OCI-M1 (cell line): ENCODE data around the gene RAI14.
A peak's percentile ranks its signal among the peaks of the same experiment; 100 is the strongest.
"Not testable (repeated sequence)": the region's sequence is repeated elsewhere in the genome, so short reads cannot be mapped to it uniquely, and the experiment has no call there.

Experiments
- DNase-seq: peaks from one replicate; lab custom pipeline; 2025; lab: John Stamatoyannopoulos, UW

RAI14 gene

DNA sequence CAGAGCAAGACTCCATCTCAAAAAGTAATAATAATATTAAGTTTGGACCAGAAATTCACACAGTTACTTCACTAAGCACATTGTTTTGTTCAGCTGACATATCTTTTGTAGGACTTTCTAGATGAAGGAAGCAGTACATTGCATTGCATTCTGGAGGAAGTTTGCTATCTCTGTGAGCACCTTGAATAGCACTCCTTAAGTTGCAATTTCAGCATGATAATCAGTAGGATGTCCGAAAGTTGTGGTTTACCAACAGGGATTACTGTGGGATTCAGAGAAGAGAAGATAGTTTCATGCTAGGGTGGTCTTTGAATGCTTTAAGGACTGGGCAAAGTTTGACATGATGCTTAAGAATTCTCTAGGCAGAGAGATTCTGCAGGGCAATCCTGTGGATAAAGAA lies 164.5 kb downstream of the RAI14 start:
- peak; percentile 72 for DNase-seq

DNA sequence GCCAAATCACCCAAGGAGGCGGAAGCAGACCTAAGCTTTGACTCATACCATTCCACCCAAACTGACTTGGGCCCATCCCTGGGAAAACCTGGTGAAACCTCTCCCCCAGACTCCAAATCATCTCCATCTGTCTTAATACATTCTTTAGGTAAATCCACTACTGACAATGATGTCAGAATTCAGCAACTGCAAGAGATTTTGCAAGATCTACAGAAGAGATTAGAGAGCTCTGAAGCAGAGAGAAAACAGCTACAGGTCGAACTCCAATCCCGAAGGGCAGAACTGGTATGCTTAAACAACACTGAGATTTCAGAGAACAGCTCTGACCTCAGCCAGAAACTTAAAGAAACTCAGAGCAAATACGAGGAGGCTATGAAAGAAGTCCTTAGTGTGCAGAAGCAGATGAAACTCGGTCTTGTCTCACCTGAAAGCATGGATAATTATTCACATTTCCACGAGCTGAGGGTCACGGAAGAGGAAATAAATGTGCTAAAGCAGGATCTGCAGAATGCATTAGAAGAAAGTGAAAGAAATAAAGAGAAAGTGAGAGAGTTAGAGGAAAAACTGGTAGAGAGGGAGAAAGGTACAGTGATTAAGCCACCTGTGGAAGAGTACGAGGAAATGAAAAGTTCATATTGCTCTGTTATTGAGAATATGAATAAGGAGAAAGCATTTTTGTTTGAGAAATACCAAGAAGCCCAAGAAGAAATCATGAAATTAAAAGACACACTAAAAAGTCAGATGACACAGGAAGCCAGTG lies 167.0 kb downstream of the RAI14 start:
- DNase-seq, result no peak

DNA sequence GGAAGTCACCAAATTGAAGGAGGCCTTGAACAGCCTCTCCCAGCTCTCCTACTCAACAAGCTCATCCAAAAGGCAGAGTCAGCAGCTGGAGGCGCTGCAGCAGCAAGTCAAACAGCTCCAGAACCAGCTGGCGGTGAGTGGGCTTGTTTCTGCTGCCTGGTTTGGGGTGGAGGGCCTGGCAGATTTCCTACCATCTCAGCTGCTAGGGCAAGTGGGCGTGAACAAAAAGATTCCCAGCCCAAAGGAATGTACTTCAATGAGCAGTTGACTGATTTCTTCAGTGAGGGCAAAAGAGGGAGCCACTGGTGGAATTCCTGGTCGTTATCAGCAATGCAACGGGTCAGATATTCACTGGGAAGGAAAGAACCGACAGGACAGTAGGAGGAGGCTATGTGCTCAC lies 170.2 kb downstream of the RAI14 start:
- no peak for DNase-seq

DNA sequence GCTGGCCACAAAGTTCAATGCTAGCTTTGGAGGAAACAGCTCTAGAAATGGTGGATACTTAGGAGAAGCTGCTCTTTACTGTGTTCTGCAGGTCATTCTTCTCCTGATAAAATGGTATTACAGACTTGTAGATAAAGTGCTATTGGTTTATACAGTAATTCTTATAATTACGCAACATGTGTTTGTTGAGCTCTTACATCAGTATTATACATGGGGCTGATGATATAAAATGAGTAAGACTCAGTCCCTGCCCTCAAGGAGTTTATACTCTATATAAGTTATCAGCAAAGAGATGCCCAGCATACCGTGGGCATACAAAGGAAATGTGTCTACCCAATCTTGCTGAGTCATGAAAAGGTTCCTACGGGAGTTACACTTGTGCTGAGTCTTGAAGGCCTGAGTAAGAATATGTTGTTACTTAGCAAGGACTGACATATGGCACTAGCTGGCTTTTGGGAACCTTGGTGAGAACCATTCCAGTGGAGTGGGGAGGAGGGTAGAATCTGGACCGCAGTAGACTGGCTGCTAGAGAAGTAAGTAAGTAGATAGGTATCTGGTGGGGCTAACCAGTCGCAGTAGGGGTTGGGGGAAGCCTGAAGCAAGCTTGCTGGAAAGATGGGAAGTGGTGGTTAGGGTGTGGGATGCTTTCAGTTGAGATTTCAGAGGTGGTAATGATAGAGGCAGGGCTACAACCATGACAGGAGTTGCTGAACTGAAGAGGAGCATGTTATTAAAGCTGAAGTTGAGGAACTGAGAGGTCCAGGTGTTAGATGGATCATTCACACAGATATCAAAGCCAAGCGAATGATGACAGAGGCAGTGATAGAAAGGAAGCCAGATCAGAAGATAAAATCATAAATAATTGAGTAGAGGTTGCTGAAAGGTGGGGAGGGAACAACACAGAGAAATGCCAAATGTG lies 171.7 kb downstream of the RAI14 start:
- DNase-seq, result no peak

DNA sequence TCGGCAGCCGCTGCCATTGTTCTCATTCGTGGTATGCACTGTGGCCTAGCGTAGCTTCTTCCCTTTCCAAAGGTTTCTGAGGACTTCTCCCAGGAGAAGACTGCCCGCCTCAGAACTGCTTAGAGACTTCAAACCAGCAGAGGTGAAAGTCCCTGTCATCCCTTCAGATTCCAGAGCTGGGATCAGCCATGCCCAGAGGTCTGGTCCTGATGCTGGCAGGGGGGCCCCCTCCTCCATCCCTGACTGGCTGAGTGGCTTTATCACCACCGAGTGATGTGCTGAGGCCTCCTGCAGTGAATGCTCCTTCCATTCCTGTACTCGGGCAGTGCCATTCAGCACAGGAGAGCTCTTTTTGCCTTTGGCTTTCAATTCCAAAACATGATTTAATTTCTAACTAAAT lies 174.7 kb downstream of the RAI14 start:
- not testable (repeated sequence) for DNase-seq

DNA sequence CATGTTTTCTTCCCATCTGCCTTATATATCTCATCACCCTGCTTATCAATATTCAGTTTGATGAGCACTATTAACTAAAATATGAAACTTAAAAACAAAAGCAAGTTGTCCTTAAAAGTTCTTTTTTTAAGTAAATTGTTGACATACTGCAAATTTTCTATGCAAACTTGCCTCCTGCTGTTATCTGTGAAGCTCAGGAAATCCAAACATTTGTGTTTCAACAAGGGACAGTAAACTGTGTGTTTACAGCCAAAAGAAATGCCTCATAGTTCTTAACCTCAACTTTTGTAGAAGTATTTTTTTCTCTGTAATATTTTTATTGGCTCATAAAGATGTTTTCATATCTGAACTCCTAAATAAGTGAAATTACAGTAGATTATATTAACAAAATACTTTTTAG lies 175.2 kb downstream of the RAI14 start:
- no peak for DNase-seq

DNA sequence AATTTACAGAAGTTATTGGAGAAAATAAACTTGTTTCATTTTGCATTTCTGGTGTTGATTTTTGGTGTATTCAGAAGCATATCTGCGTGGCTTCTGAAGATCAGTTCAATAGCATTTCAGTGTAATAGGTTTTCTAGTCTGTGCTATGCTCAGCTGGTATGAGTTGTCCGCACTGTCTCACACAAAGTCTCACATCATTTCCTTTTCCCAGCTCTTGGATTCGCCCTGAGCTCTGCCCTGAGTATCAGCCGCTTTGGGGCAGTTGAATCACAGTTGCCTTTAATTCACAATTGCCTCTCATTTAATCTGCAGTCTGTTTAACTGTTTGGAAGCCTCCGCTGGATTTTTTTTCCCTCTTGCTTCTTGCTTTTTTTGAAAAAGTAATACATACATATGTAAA lies 176.4 kb downstream of the RAI14 start:
- DNase-seq, result no peak

DNA sequence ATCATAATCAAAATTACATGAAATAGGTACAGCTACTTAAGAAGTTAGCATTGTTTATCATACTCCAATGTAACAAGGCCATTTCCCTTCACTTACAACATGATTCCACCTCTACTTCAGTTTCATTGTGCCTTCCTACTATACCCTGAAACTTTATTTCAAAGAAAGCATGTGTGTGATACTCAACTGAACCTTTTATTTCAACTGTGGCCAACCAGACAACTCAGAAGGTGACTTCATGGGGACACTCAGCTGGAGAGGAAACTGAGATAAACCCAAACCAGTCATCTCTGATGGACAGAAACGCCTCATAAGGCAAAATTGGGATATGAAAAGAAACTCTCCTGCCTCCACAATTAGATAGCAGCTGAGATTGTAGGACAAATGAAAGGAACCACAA lies 177.0 kb downstream of the RAI14 start:
- DNase-seq, result no peak

DNA sequence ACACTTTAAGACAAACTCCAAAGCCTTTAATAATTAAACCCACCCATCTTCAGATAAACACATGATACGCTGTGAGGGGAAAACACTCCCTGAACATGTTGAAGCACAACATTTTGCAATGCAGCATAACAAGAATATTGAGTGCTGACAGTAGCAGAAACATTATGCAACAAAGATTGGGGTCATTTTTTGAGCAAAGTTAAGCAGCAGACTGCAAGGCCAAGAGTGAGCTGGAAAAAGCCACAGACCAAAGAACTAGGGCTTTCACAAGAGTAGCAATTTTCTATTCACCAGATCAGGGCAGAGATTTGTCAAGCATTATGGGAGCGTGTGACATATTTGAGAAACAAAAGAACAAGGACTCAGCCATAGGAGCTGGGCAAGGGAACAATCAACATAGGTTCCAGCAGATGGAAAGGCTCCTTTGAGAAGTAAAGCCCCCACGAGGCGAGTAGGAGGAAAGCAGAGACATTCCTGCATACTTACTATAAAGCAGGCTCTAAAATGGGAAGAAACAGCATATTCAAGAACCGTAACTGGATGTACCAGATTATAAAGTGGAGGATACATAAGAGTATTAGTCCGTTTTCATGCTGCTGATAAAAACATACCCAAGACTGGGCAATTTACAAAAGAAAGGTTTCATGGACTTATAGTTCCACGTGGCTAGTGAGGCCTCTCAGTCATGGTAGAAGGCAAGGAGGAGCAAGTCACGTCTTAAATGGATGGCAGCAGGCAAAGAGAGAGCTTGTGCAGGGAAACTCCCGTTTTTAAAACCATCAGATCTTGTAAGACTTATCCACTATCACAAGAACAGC lies 178.1 kb downstream of the RAI14 start:
- DNase-seq, result no peak

DNA sequence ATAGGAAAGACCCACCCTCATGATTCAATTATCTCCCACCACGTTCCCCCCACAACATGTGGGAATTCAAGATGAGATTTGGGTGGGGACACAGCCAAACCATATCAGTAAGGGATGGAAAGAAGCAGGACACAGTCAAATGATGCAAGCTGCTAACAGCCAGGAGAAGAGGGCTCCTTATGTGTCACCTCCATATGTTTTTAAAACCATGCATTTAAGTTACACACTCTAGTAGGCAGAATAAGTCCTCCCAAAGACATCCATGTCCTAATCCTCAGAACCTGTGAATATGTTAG lies 178.6 kb downstream of the RAI14 start:
- DNase-seq, result no peak

DNA sequence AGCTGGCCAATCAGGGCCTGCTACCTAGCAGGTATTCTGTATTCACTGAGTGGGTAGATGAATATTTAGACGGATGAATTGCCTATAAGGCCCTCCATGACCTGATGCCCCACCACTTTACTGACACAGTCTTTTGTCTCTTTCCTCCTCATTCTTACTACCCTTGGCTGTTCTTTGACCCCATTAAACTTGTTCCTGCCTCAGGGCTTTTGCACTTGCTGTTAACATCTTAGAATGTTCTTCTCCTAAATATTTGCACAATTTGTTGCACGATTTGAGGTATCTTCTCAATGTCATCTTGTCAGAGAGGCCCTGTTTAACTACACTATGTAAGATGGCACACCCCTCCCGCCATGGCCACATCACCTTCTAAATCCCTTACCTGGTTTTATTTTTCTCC lies 179.5 kb downstream of the RAI14 start:
- DNase-seq, result no peak

DNA sequence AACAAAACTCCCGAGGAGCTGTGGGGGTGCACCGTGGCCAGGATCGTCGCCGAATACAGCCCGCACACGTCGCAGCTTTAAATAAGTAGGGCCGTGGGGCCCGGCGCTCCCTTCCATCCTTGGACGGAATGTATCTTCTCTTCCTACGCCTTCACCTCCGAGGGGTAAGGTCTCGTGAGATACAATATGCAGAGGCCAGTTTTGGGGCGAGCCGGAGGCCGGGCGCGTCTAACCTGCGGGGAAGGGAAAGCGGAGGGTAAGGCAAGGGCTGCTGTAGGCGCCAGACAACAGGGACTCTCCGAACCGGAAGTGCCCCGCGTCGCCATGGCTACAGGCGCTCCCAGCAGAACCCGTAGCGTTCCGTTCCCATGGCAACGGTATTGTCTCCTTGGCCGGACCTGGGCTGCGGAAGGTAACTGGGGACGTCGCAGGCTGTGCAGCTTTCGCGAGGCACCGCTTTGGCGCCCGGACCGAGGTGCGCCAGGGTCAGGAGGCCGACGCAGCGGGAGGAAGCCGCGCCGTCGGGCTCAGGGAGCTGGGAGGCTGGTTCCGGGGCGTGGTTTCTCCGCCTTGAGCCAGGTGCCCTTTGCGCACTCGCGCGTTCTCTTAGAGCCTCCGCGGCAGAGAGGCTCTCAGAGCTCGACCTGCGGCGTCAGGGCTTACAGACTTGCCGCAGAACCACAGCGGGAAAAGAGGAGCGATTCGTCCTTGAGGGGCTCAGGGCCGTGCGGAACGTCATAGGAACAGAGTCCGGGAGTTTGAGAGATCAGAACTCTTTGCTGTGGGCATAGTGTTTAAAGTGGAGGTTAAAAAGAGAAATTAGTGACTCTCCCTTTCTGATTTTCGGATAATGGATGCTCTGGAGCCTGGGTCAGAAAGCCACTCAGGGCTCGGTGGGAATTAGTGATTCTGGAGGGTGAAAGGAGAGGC lies 182.9 kb downstream of the RAI14 start, which contains the start of gene TTC23L:
Gene TTC23L (plus strand): TSS at position 380 of the 930 bp plus-strand sequence. CDS start 1,508 bp downstream, outside the sequence.
- peak; percentile 76 for DNase-seq

DNA sequence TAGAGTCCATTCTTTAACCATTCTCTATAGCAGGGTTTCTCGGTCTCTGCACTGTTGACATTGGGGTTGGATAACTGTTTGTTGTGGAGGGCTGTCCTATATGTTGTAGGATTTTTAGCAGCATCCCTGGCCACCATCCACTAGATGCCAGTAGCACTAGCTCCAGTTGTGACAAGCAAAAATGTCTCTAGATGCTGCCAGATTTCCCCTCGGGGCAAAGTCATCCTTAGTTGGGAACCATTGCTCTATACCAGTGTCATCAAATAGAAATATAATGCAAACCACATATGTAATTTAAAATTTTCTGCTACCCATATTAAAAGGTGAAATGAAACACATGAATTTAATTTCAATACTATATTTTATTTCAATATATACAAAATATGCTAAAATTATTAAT lies 185.7 kb downstream of the RAI14 start:
- DNase-seq, result no peak

DNA sequence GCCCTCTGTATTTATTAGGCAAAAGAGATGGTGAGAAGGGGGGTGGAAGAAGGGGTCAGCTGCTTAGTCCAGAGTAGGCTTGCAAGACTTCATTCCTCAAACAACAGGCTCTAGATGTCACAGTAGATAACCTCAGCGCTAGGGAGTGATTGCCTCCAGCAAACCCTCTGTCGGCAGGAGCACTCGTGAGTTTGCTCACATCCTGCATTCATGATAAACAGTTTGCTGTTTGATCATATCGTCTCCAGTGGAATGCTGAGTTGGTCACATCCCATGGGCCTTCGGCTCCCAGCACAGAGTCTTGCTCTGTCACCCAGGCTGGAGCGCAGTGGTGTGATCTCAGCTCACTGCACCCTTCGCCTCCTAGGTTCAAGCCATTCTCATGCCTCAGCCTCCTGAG lies 186.4 kb downstream of the RAI14 start:
- no peak for DNase-seq

DNA sequence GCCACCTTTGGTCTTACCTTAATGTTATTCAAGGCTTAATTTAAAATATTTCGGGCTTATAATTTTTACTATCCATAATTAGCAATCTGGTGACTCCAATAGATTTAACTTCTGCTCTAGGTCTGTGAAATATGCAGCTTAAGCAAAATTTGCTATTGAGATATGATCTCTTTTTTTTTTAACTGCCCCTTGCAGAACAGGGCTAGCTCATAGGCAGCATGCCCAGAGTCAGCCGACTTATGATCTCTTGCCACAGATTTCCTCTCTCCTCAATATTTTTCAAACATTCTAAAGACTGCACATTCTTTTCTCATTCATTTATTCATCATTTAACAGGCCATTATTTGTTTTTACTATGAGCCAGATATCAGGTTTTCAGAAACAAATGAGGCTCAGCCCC lies 187.4 kb downstream of the RAI14 start:
- DNase-seq, result no peak

DNA sequence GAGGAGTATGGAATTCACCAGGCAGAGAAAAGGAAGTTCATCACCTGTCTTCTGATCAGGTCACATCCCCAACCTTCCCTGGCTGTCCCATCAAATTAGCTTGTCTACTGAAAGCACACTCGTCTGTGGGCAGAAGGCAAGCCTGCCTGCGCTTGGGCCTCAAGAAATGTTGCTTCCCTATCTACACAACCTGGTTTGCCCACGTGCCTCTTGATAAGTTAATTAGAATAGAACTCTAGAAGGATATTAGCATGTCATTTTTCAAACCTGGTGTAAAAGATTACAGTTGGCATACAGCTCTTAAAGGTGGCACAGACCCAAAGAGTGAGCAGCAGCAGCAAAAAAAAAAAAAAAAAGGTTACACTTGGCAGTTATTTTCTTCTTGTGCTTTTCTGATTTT lies 188.0 kb downstream of the RAI14 start:
- peak; percentile 47 for DNase-seq

DNA sequence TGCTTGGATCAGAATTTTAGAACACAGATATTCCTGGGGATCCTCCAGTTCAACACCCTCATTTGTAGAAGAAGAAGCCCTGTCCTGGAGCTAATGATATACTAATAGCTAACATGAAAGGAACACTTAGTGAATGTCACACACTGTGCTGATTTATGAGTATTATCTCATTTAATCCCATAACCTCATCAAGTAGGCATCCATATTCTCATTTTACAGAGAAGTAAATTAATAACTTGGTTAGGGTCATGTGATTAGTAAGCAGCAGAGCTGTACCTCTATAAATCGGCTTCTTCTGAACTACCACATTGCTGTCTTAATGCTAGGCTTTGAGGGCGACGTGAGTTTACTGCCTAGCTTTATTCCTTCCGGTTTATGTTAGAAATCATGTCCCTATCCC lies 188.9 kb downstream of the RAI14 start:
- DNase-seq, result no peak

DNA sequence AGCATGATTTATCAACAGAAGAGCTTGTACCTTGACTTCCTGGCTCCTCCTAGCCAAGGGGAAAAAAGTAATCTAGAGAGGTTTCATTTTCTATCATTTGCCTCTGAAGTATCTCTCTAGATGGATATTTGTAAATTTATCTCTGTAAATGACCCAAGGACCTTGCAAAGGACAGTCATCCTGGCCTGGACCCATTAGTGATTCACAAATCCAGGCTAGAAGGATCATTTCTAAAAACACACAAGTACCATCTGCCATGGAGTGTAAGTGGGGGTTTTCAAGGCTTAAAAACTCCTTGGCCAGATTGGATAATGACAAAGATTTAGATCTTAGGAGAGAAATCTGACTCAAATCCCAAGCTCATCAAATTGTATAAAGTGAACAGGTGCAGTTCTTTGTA lies 190.9 kb downstream of the RAI14 start:
- no peak for DNase-seq

DNA sequence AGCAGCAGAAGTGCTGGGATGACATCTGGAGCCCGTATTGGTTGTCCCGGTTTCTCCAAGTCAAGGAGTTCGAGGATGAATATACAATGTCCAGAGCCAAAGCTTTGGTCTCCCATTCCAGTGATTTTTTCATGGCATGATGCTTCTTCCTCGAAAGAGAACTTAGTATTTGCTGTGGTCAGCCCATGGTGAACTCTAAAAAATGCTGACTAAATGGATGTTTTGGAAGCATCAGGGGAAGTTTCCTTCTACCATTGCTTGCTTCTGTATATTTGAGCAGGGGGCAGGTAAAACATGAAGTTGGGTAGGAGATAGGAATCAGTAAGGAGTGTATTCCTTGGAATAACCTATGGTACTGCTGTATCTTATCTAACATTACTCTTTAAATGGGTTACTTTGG lies 191.4 kb downstream of the RAI14 start:
- DNase-seq, result no peak

DNA sequence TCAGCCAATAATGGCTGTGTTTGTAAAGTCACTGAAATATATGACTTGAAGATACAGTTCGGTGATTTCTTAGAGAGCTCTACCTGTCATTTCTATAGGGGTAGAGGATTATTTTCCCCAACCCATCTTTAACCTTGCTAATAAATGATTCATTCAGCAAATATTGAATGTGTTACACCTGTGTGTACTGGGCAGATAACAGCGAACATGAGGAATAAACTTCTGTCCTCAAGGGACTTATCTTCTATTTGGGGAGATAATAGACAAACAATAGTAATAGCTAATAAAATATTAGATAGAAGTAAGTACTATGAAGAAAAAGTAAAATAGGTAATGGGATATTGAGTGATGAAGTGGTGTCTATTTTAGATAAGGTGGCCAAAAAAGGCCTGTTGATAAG lies 192.1 kb downstream of the RAI14 start:
- DNase-seq, result no peak

DNA sequence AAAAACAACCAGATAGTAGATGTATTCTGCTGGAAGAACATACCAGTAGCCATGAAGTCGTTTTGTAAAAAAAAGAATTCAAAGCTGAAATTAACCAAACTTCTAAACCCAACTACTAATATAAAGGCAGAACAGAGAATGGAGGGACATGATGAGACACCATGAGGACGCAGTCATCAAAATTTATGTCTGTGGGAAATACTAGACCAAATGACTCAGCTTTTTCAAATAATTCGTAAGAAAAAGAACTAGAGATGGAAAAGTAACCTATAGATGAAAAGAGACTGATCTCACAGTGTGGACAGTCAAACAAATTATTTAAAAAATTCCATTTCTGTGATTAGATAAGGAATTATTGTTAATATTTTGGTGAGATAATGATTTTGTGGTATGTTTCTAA lies 193.1 kb downstream of the RAI14 start:
- no peak for DNase-seq
